ENCODE measurements around the gene STRBP.
A peak's percentile ranks its signal among the peaks of the same experiment; 100 is the strongest.

STRBP gene

DNA sequence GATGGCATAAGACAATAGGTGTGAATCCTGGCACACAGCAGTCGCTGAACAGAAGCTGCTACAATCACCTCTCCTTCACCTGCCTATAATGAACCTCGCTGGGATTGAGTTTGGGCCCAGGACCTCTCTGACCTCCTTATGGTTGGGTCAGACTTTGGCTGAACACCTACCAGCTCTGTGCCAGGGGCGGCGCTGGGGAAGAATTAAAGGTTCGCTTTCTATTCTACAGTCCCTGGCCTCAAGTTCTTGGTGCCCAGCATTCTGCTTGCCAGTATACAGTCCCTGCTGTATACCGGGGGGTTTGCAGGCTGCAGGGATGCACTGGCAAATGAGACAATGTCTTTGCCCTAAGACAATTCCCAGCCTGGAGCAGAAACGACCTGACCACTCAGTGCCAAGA is 895 bp upstream of the STRBP start:
- no peak overlapping the region for H3K27ac ChIP-seq

GRCh38 chr9:123268199-123268464 is 254 bp downstream of the STRBP start:
- H3K4me3 ChIP-seq (ENCODE audit: low read depth, low read length) = peak overlapping the region; percentile 66
- TF ChIP-seq CTCF (IDR thresholded peaks at IDR 0.05; ENCODE audit: low read depth, low read length, missing control alignments) = no peak
- in situ Hi-C loops (cut with HindIII; ENCODE audit: low pct_ligation_motif_present, low sequenced_read_pairs) = no loop called here
- H3K27ac ChIP-seq = no peak overlapping the region
- DNase-seq = no peak
- H3K27me3 ChIP-seq (replicated peaks) = peaks cover 10% of the 10 kb centered on the region
- H3K36me3 ChIP-seq (replicated peaks) = no peaks in the 10 kb centered on the region

More for the DNA sequence above, 895 bp upstream of the STRBP start:
- Histone ChIP-seq H3K36me3 (replicated peaks) (no peaks in the 10 kb centered on the region), H3K4me3 (ENCODE audit: low read depth, low read length) (no peak overlapping the region), H3K27me3 (replicated peaks) (peaks cover 10% of the 10 kb centered on the region)
- in situ Hi-C loops (cut with HindIII; ENCODE audit: low pct_ligation_motif_present, low sequenced_read_pairs) = no loop called here
- no peak for TF ChIP-seq CTCF (IDR thresholded peaks at IDR 0.05; ENCODE audit: low read depth, low read length, missing control alignments)
- no peak for DNase-seq

DNA sequence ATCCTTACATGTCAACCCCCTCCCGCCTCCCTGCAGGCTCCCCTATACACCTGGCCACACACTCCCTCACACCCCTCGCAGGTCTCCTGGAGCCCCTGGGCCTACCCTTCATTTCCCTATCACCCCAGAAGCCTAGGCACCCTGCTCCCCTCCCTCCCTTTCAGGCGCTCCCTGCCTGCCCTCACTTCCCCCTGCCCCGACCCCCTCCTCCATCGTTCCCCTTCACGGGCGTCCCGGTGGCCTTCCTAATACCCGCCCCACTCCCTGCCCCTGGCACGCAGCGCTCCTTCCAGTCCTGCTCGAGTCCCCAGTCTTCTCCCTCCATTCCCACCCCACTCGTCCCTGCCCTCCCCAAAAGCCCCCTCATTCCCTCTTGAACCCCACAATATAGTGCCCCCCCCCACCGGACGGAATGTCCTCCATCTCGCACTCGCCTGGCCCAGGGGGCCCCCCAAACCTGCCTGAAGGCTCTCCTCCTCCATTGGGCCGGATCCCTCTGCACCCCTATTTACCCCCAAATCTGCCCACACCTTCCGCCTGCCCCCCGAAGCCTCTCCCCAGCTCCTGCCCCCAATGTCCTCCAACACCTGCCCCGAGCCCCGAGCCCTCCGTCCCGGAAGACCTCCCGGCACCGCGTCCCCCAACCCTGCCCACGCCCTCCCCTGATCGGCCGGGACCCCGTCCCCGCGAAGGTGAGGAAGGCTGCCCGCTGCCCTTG is 746 bp downstream of the STRBP start:
- H3K36me3 ChIP-seq (replicated peaks) = no peaks in the 10 kb centered on the region
- H3K4me3 ChIP-seq (ENCODE audit: low read depth, low read length) = peak overlapping the region; percentile 66
- no peak for TF ChIP-seq CTCF (IDR thresholded peaks at IDR 0.05; ENCODE audit: low read depth, low read length, missing control alignments)
- in situ Hi-C loops (cut with HindIII; ENCODE audit: low pct_ligation_motif_present, low sequenced_read_pairs) = no loop called here
- DNase-seq = no peak
- no peak overlapping the region for H3K27ac ChIP-seq
- H3K27me3 ChIP-seq (replicated peaks) = peaks cover 10% of the 10 kb centered on the region

GRCh38 chr9:123266655-123267399 is 1.6 kb downstream of the STRBP start:
- peaks cover 10% of the 10 kb centered on the region for H3K27me3 ChIP-seq (replicated peaks)
- H3K36me3 ChIP-seq (replicated peaks) = no peaks in the 10 kb centered on the region
- no peak overlapping the region for H3K4me3 ChIP-seq (ENCODE audit: low read depth, low read length)
- no peak for DNase-seq
- no peak overlapping the region for H3K27ac ChIP-seq
- in situ Hi-C loops (cut with HindIII; ENCODE audit: low pct_ligation_motif_present, low sequenced_read_pairs) = no loop called here
- no peak for TF ChIP-seq CTCF (IDR thresholded peaks at IDR 0.05; ENCODE audit: low read depth, low read length, missing control alignments)

DNA sequence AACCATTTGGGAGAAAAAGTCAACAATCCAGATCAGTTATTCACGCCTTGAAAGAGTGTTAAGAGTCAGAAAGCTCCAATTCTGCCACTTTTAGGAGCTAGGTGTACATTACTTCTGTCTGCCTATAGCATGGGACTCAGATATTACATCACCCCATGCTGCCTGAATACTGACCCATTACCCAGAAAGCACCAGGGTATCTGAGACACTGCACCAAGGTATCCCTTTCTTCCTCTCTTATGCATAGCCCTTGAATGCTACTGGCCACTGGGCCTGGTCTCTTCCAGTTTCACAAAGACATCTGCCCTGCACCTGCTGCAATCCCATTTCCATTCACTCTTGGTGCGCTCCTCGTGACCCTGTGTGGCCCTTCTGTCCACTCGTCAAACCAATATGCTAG is 2.6 kb downstream of the STRBP start:
- Histone ChIP-seq H3K4me3 (ENCODE audit: low read depth, low read length) (no peak overlapping the region), H3K27me3 (replicated peaks) (peaks cover 10% of the 10 kb centered on the region), H3K36me3 (replicated peaks) (no peaks in the 10 kb centered on the region), H3K27ac (no peak overlapping the region)
- in situ Hi-C loops (cut with HindIII; ENCODE audit: low pct_ligation_motif_present, low sequenced_read_pairs) = no loop called here
- TF ChIP-seq CTCF (IDR thresholded peaks at IDR 0.05; ENCODE audit: low read depth, low read length, missing control alignments) = no peak
- no peak for DNase-seq
